HG02852 (cell line): ENCODE measurements around the gene CBLN1.
"Not testable (repeated sequence)": the region's sequence is repeated elsewhere in the genome, so short reads cannot be mapped to it uniquely, and the experiment has no call there.

Source experiments
- ATAC-seq: cut with Tn5 transposase; IDR thresholded peaks from one replicate; pipeline ENCODE4 v1.9.1; 2021; ENCODE audit warnings: mild to moderate bottlenecking, moderate library complexity; ENCODE audit not compliant: unreplicated experiment

Gene CBLN1

DNA sequence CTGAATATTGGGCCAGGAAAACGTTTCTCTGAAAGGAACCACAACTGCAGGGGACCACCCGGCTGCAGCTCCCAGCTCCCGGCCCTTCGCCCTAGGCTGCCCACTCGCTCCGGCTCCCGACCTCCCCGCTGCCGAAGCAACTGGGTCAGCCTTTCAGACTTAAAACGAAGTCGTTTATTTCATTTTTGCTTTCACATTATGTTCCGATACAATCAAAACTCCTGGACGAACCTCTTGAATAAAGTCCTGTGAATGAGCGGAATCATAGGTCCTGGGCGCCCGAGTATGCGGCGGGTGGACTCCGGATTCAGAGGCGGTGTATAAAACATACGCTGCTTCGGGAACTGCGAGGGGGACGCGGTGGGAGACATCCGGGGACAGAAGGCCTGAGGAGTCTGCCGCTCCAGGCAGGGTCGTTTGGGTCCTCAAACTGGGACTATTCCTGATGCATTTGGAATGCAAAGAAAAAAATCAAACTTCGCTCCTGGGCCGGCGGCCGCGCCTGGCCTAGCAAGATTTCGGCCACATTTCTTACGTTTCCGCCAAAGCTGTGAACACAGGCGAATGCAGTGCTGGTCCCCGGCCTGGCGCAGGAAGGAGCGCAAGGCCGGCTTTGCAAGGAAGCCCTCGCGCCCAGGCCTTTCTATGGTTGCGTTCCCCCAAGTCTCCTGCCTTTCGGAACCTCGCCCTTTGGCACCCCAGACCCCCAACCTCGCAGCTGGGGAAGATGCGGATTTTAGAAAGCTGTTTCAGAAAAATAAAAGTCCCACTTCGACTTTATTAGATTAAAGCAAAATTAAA is 3.7 kb downstream of the CBLN1 start:
- ATAC-seq = no peak

GRCh38 chr16:49277386-49277742 is 4.3 kb downstream of the CBLN1 start:
- ATAC-seq = no peak

DNA sequence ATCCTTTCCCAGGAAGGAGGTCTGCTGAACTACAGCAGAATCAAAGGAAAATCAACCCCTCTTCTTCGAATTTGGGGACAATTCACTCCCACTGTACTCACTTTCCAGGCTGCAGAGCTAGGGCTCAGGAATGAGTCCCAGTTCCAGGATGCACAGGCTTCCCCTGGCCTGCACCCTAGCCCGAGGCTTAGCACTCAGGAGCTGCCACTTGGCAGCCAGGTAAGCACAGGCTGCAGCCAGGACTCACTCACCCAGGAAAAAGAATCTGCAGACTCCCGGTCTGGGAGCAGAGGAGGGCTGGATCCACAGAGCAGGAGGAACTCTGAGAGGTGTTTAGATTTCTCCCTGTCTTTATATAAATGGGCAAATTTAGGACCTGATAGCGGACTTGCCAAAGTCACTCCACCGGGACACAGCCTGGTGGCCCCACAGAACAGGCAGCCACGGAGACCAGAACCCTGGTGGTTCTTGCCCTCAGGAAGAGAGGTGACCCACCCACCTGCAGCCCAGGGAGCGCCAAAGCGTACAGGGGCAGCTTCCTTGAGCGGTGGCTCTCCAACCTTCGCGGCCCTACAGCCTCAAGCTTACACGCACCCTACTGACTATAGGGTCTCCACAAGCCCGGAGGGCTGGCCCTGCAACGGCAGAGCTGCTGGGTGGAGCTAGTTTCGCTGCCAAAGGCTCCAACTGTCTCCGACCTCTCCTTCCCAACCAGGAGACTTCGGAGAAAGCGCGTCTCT is 4.8 kb downstream of the CBLN1 start:
- no peak for ATAC-seq

DNA sequence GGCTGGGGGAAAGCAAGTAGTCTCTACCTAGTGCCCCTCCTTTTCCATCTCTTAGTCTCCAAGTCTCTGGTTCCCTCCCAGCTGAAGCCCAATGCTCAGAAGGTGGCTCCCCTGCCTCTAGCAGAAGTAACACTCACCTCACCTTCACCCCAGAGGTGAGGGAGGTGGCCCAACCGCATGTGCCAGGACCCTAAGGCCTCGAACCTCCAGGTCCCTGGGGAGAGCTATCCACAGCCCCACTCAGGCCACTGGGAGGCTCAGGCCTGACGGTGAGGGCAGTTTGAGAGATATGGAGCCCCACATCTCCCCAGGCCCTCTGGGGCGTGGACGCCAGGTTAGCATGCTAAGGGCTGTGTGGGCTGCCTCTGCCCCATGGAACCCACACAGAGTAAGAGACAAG is 5.8 kb downstream of the CBLN1 start:
- no peak for ATAC-seq

DNA sequence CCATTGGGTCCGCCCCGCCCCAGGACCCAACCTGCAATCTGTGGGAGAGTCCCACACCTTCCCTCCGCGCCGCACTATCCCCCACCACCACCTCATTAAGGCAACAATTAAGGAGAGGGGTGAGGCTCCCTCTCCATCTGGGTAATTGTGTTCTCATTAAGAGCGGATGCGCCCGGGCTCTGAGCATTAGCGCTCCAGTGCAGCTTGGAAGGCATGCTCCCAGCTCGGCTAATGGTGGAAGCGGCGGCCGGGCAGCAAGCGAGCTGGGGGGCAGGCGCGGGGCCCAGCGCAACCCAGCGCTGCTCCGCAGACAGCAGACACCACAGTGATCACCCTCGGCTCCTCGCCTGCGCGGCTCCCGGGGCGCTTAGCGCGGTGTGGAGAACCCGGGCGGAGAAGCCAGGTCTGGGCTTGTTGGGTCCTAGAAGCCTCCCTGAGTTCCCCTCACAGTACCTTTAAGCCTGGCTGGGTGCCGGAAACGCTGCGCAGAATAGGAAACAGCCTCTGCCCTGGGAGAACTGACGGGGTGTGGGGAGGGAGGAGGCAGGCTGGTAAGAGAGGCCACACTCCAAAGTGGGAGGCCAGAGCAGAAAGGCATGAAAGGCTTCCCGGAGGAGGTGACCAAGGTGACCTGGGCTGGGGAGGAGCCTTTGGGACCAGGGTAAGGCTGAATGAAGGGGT is 6.4 kb downstream of the CBLN1 start:
- ATAC-seq = no peak

GRCh38 chr16:49274591-49274990 is 7.0 kb downstream of the CBLN1 start:
- no peak for ATAC-seq

DNA sequence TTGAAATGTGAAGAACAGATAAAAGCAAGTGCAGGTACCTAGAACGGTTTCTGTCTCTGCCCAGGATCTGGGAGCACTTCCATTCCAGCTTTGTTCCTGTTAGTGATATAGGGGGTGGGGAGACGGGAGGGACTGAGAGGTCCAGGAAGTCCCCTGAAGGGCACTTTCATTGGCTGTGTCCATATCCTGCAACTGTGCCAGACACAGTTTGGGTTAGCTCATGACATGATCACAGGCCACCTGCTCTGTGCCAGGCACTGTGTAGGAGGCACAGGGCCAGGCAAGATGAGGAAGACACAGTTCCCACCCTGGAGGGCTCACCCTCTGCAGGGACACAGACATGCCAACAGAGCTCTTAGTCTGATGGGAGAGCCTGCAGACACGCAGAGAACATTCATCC is 7.9 kb downstream of the CBLN1 start:
- ATAC-seq = no peak

- no peak for ATAC-seq
These were observed 10.3 kb downstream of the CBLN1 start for GRCh38 chr16:49271363-49271762.

DNA sequence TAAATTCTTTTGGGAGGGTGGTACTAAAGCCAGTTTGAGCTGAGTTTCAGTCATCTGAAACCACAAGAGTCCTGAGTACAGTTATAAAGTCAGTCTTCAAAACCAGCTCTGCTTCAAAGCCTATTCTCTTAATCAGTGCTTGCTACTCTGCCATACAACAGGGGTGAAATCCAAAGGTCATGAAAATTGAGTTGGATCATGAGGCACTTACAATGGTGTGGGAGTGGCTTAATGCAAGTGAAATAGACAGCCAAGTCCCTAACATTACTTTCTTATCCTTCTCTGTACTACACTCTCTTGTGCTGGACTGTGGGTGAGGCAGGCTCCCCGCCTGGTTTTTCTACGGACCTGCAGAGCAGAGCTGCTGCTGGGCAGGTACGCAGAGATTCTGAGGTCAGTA is 12.4 kb downstream of the CBLN1 start:
- ATAC-seq = no peak

DNA sequence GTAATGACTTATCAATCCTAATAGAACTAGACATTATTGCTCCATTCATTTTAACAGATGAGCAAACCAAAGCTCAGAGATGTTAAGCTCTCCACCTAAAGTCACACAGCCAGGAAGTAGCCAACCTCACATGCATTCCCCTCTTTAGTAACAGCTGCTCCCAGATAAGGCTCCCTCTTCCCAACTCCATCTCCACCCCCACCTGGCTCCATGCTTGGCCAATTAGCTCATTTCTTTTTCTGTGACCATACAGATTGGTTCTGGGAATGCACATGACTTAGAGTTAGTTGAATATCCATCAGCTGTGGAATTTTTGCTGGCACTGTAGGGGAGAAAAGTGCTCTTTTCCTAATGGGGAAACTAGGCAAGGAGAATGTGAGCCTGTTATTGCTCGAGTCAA is 13.0 kb downstream of the CBLN1 start:
- ATAC-seq = no peak

DNA sequence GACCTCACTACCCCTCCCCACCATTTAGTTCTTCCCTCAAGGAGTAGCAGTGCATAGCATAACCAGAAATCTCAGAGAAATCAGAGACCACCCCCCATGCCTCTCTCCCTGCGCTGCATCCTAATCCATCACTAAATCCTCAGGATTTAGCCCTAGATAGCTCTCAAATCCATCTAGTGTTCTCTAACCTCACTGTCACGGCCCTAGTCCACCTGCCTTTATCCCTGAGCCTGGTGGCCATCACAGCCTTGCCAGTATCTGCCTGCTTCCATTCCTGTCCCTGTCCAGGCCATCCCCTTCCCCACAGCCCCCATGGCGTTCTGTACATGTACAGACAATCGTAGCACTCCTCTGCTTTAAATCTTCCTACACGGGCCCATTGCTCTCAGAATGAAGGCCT is 19.1 kb downstream of the CBLN1 start:
- ATAC-seq = no peak

- ATAC-seq = no peak
These were observed 19.7 kb downstream of the CBLN1 start for GRCh38 chr16:49261930-49262329.

DNA sequence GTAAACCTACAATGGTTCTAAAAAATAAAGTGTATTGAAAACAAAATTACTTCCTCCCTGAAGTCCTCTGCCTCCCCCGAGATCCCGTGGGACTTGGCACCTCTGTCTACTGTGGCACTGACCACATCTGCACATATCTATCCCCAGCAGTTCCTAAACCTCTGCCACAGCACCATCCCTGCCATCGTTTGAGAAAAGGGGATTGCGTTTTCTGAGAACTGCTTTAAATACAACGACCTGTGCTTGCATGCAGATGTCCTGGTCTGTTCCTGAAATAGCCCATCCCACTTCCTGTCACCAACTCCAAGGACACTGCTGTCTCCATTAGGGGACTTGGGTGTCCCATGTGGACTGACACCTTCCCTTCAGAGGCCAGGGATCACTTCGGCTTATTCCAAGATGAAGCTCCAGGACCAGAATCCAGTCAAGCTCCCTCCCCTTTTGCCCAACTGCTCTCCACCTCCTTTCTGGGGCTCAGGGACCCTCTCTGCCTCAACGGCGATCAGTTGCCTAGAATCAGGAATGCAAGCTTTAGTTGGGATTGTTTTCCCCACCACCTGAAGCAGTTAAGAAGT is 20.6 kb downstream of the CBLN1 start:
- ATAC-seq = no peak

DNA sequence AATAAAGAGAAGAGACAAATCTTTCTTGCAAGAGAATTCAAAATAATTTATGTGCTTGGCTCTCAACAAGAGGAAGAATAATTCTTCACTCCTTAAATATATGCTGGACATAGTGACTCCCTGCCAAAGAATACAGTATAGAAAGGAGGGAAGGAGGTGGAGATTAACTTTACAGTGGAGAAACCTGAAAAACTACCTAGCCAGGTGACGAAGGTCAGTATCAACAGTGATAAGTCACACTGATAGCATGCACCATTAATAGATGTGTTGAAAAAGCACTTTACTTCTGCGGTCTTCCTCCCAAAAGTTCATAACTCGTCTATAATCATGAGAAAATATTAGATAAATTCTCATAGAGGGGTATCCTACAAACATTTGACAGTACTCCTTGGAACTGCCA is 21.4 kb downstream of the CBLN1 start:
- no peak for ATAC-seq

DNA sequence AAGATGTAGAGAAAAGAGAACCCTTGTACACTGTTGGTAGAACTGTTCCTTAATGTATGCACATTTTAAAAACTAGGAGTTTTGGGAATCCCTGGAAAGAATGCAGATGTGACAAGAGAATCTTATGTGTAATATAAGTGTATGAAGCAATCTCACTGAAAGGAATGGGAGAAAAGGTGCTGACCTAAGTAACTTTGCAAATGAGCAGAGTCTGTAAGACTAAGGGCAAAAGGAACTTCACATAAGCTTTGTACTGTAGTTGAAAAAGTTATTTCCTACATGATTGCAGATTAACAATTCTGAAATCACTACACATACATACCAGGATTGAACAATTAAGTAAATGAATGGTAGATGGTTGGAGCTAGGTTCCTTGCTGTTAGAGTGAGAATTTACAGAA is 22.3 kb downstream of the CBLN1 start:
- no peak for ATAC-seq

DNA sequence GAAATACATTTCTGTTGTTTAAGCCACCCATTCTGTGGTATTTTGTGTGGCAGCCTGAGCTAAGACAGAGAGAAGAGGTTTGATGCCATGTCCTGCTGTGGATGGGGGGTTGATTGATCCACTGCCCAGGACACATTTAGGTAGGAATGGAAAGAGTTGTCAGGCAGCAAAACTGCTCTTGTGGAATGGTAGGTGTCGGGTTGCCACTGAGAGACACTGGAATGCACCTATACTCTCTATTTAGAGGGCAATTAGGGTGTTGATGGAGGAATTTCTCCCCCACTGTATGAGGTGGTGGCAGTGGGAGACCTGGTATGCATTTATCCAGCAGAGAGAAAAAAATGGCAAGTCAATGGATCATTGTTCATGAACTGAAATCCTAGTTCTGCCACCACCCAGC is 30.9 kb downstream of the CBLN1 start:
- ATAC-seq = no peak

DNA sequence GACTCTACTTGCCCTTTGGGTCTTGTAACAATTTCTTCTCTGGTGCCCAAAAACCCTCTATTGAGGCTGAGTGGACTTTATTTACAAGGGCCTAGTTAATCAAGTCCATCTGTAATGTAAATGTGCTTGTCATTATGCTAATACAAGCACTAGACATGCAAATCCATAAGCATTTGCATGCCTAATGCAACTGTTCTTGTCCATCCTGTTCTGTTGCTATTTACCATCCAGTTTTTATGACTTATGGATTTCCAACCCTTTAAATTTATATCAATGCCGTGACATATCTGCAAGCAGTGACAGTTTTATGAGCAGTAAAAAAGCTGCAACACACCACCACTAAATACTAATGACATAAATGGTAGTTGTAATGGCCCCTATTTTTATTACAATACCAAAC is 33.4 kb downstream of the CBLN1 start:
- ATAC-seq = no peak

- ATAC-seq = no peak
These were observed 45.4 kb downstream of the CBLN1 start for GRCh38 chr16:49236216-49236615.

DNA sequence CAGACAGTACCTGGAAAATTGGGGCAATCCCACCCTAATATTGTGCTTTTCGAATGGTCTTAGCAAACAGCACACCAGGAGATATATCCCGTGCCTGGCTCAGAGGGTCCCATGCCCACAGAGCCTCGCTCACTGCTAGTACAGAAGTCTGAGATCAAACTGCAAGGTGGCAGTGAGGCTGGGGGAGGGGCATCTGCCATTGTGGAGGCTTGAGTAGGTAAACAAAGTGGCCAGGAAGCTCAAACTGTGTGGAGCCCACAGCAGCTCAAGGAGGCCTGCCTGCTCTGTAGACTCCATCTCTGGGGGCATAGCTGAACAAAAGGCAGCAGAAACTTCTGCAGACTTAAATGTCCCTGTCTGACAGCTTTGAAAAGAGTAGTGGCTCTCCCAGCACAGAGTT is 53.3 kb downstream of the CBLN1 start:
- not testable (repeated sequence) for ATAC-seq
